ENCODE results near the gene NDUFB8. TPM values are rescaled to one million over a fixed set of nuclear protein-coding genes. Genes with fewer than 3 reads are reported as not detected.

NDUFB8 gene
- total and polyA plus RNA-seq, 2 donors (not counting 1 experiment from before 2014, with no cell fraction given): 160 to 167 TPM

DNA sequence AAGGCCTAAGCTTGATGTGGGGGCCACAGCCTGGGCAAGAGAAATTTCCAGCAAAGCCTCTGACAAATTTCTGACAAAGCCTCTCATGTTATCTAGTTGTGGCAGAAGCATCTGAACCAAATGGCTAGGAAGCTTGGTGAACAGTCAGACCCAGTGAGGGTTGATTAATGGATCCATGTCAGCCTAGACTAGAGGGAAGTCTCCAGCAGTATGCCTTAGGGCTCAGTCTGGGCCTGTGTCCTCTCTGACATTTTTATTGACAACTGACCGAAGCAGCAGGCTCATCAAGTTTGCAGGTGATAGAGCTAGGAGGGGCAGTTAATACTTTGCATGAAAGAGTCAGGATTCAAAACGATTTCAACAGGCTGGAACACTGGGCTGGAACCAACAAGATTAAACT lies 31.3 kb upstream of the NDUFB8 start:
- Histone ChIP-seq H3K27ac (ENCODE audit: insufficient read depth, low read length) (no peak overlapping the region), H3K4me3 (replicated peaks in 1 of 4; ENCODE audit: control extremely low read depth in 1 of 4, insufficient read depth in 1 of 4, low read depth in 3 of 4, low read length in 4 of 4) (no peak overlapping the region), H3K9me3 (ENCODE audit: control insufficient read depth, insufficient read depth, low read depth, low read length) (no peaks in the 10 kb centered on the region), H3K4me1 (ENCODE audit: control insufficient read depth, extremely low read depth, insufficient read depth, low read length) (no peaks in the 10 kb centered on the region), H4K20me1 (ENCODE audit: control insufficient read depth, extremely low read depth, insufficient read depth, low read length) (no peaks in the 10 kb centered on the region), H3K9ac (ENCODE audit: insufficient read depth, low read length) (no peak overlapping the region), H3K27me3 (ENCODE audit: control insufficient read depth, insufficient read depth, low read length) (peaks cover 18% of the 10 kb centered on the region), H2AFZ (ENCODE audit: low read length) (no peak overlapping the region), H3K79me2 (ENCODE audit: control insufficient read depth, insufficient read depth, low read length) (no peaks in the 10 kb centered on the region), H3K36me3 (ENCODE audit: control insufficient read depth, insufficient read depth, low read length) (peaks cover 2% of the 10 kb centered on the region), H3K4me2 (ENCODE audit: extremely low read depth, insufficient read depth, low read length) (no peak overlapping the region)
- no peak for TF ChIP-seq EZH2 (IDR thresholded peaks at IDR 0.05; ENCODE audit: low read length, missing control alignments)
- TF ChIP-seq, protein P1, sequence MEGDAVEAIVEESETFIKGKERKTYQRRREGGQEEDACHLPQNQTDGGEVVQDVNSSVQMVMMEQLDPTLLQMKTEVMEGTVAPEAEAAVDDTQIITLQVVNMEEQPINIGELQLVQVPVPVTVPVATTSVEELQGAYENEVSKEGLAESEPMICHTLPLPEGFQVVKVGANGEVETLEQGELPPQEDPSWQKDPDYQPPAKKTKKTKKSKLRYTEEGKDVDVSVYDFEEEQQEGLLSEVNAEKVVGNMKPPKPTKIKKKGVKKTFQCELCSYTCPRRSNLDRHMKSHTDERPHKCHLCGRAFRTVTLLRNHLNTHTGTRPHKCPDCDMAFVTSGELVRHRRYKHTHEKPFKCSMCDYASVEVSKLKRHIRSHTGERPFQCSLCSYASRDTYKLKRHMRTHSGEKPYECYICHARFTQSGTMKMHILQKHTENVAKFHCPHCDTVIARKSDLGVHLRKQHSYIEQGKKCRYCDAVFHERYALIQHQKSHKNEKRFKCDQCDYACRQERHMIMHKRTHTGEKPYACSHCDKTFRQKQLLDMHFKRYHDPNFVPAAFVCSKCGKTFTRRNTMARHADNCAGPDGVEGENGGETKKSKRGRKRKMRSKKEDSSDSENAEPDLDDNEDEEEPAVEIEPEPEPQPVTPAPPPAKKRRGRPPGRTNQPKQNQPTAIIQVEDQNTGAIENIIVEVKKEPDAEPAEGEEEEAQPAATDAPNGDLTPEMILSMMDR (conservative IDR thresholded peaks at IDR 0.05 in 1 of 2, IDR thresholded peaks at IDR 0.05 in 1 of 2; ENCODE audit: low read depth in 1 of 2, low read length in 2 of 2): no peak
- no peak for DNase-seq (ENCODE audit: low read depth in 2 of 2)

DNA sequence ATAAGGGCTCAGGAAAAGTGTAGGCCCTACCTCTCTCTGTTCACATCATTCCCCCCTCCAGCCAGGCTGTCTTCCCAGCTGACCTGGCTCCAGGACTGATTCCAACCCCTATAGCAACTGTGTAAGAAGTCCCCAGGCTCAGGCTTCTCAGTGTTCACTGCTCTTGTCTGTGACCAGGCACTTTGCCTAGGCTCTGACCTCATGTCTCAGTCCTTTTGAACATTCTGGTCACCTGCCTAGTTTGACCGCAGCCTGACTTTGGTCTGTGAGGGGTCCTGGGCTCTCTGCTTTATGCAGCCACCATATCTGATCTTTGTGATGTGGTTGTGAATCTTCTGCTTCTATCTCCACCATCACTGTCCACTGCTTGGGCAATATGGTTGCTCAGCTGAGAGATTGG lies 30.6 kb upstream of the NDUFB8 start:
- Histone ChIP-seq H3K79me2 (ENCODE audit: control insufficient read depth, insufficient read depth, low read length) (no peaks in the 10 kb centered on the region), H3K9ac (ENCODE audit: insufficient read depth, low read length) (no peak overlapping the region), H2AFZ (ENCODE audit: low read length) (no peak overlapping the region), H3K4me3 (replicated peaks in 1 of 4; ENCODE audit: control extremely low read depth in 1 of 4, insufficient read depth in 1 of 4, low read depth in 3 of 4, low read length in 4 of 4) (no peak overlapping the region), H3K4me1 (ENCODE audit: control insufficient read depth, extremely low read depth, insufficient read depth, low read length) (no peaks in the 10 kb centered on the region), H3K36me3 (ENCODE audit: control insufficient read depth, insufficient read depth, low read length) (peaks cover 2% of the 10 kb centered on the region), H3K4me2 (ENCODE audit: extremely low read depth, insufficient read depth, low read length) (no peak overlapping the region), H3K27ac (ENCODE audit: insufficient read depth, low read length) (no peak overlapping the region), H3K9me3 (ENCODE audit: control insufficient read depth, insufficient read depth, low read depth, low read length) (no peaks in the 10 kb centered on the region), H4K20me1 (ENCODE audit: control insufficient read depth, extremely low read depth, insufficient read depth, low read length) (no peaks in the 10 kb centered on the region), H3K27me3 (ENCODE audit: control insufficient read depth, insufficient read depth, low read length) (peaks cover 16% of the 10 kb centered on the region)
- no peak for DNase-seq (ENCODE audit: low read depth in 2 of 2)
- no peak for TF ChIP-seq EZH2 (IDR thresholded peaks at IDR 0.05; ENCODE audit: low read length, missing control alignments)

DNA sequence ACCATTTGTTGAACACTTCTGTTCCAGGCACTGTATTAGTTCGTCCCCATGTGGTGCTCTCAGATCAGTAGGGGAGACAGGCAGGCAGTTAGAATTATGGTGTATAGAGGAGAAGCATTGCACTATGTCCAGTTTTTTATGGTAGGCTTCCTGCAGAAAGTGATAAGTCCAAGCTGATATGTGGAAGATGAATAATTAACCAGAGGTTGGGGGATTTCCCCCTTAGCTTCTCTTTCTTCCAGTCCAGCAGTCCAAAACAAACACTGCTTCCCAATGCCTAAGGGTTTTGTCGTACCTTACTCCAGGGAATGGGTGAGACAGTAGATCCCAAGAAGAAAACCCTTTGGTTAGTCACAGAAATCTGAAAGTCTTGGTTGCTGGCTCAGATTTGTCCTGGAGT lies 25.2 kb upstream of the NDUFB8 start:
- TF ChIP-seq, protein P1 (conservative IDR thresholded peaks at IDR 0.05 in 1 of 2, IDR thresholded peaks at IDR 0.05 in 1 of 2; ENCODE audit: low read depth in 1 of 2, low read length in 2 of 2): no peak
- TF ChIP-seq EZH2 (IDR thresholded peaks at IDR 0.05; ENCODE audit: low read length, missing control alignments): no peak
- Histone ChIP-seq H3K36me3 (ENCODE audit: control insufficient read depth, insufficient read depth, low read length) (peaks cover 2% of the 10 kb centered on the region), H4K20me1 (ENCODE audit: control insufficient read depth, extremely low read depth, insufficient read depth, low read length) (no peaks in the 10 kb centered on the region), H3K27me3 (ENCODE audit: control insufficient read depth, insufficient read depth, low read length) (no peaks in the 10 kb centered on the region), H3K4me3 (replicated peaks in 1 of 4; ENCODE audit: control extremely low read depth in 1 of 4, insufficient read depth in 1 of 4, low read depth in 3 of 4, low read length in 4 of 4) (no peak overlapping the region), H3K4me1 (ENCODE audit: control insufficient read depth, extremely low read depth, insufficient read depth, low read length) (no peaks in the 10 kb centered on the region), H2AFZ (ENCODE audit: low read length) (no peak overlapping the region), H3K9ac (ENCODE audit: insufficient read depth, low read length) (no peak overlapping the region), H3K27ac (ENCODE audit: insufficient read depth, low read length) (no peak overlapping the region), H3K9me3 (ENCODE audit: control insufficient read depth, insufficient read depth, low read depth, low read length) (no peaks in the 10 kb centered on the region), H3K79me2 (ENCODE audit: control insufficient read depth, insufficient read depth, low read length) (no peaks in the 10 kb centered on the region), H3K4me2 (ENCODE audit: extremely low read depth, insufficient read depth, low read length) (no peak overlapping the region)
- DNase-seq (ENCODE audit: low read depth in 2 of 2): no peak

Data from fibroblast of lung (primary cell).